Mesenchymal stem cell (in vitro differentiated cells and primary cell): ENCODE data around the gene TBC1D16.

Source experiments
- DNase-seq: peaks from one replicate; pipeline ENCODE4 v3.0.0-alpha.2; 2013
- H2AFZ ChIP-seq: one replicate; pipeline ENCODE4 v1.6.1; 2013; ENCODE audit warnings: low read depth, mild to moderate bottlenecking, control low read depth, inconsistent platforms, low read length, moderate library complexity
- H2AK5ac ChIP-seq: 2 replicates; pipeline ENCODE4 v1.6.1; 2013; ENCODE audit warnings: low read length, moderate library complexity, mild to moderate bottlenecking, inconsistent platforms; ENCODE audit not compliant: severe bottlenecking
- H2BK120ac ChIP-seq: one replicate; pipeline ENCODE4 v1.6.1; 2013; ENCODE audit warnings: low read depth, mild to moderate bottlenecking, inconsistent platforms, low read length, moderate library complexity
- H2BK12ac ChIP-seq, 2 experiments: one replicate each; pipeline ENCODE4 v1.6.1; 2013; ENCODE audit warnings: inconsistent platforms in 2 of 2, low read length in 2 of 2, mild to moderate bottlenecking in 2 of 2, moderate library complexity in 2 of 2, control low read depth in 1 of 2
- H2BK15ac ChIP-seq: one replicate; pipeline ENCODE4 v1.6.1; 2013; ENCODE audit warnings: mild to moderate bottlenecking, low read depth, inconsistent platforms; ENCODE audit not compliant: poor library complexity, severe bottlenecking
- H2BK5ac ChIP-seq: 2 replicates; pipeline ENCODE4 v1.6.1; 2013; ENCODE audit warnings: low read depth, mild to moderate bottlenecking, low read length, control low read depth, inconsistent platforms; ENCODE audit not compliant: poor library complexity, severe bottlenecking
- H3K14ac ChIP-seq, 2 experiments: one replicate each; pipeline ENCODE4 v1.6.1; 2013; ENCODE audit warnings: inconsistent platforms in 2 of 2, low read length in 2 of 2, control low read depth in 1 of 2, mild to moderate bottlenecking in 1 of 2, moderate library complexity in 1 of 2
- H3K18ac ChIP-seq, 2 experiments: one replicate each; pipeline ENCODE4 v1.6.1; 2013; ENCODE audit warnings: inconsistent platforms in 2 of 2, low read length in 2 of 2, control low read depth in 1 of 2, low read depth in 1 of 2, mild to moderate bottlenecking in 1 of 2
- H3K23ac ChIP-seq, 2 experiments: one replicate each; pipeline ENCODE4 v1.6.1; 2013; ENCODE audit warnings: inconsistent platforms in 2 of 2, low read length in 2 of 2, mild to moderate bottlenecking in 2 of 2, moderate library complexity in 2 of 2, control low read depth in 1 of 2
- H3K27ac ChIP-seq: 2 replicates; pipeline ENCODE4 v1.5.1; 2013; ENCODE audit warnings: mild to moderate bottlenecking, moderate library complexity, low read length, control low read depth, inconsistent platforms; ENCODE audit not compliant: poor library complexity, severe bottlenecking
- H3K27me3 ChIP-seq, 2 experiments: 2 replicates each; pipeline versions ENCODE4 v1.6.1 to v1.7.0; 2013; ENCODE audit warnings: low read length in 2 of 2, mild to moderate bottlenecking in 2 of 2, moderate library complexity in 2 of 2, control low read depth in 1 of 2, inconsistent platforms in 1 of 2; ENCODE audit not compliant: control insufficient read depth in 1 of 2, insufficient read depth in 1 of 2
- H3K36me3 ChIP-seq, 2 experiments: 2 replicates each; pipeline versions ENCODE4 v1.6.1 to v1.7.0; 2013; ENCODE audit warnings: low read length in 2 of 2, control low read depth in 1 of 2, inconsistent platforms in 1 of 2, low read depth in 1 of 2, mild to moderate bottlenecking in 1 of 2; ENCODE audit not compliant: insufficient read depth in 2 of 2, control insufficient read depth in 1 of 2
- H3K4ac ChIP-seq, 2 experiments: one replicate each; pipeline ENCODE4 v1.6.1; 2013; ENCODE audit warnings: inconsistent platforms in 2 of 2, low read length in 2 of 2, mild to moderate bottlenecking in 2 of 2, moderate library complexity in 2 of 2, control low read depth in 1 of 2, low read depth in 1 of 2
- H3K4me1 ChIP-seq: 2 replicates; pipeline ENCODE4 v1.6.1; 2013; ENCODE audit warnings: low read depth, low read length, control low read depth; ENCODE audit not compliant: control insufficient read depth, insufficient read depth
- H3K4me2 ChIP-seq: 2 replicates; pipeline ENCODE4 v1.6.1; 2013; ENCODE audit warnings: low read length, mild to moderate bottlenecking, inconsistent platforms; ENCODE audit not compliant: poor library complexity, severe bottlenecking
- H3K4me3 ChIP-seq, 2 experiments: 2 replicates each; pipeline versions ENCODE4 v1.5.1 to v1.7.0; 2013; ENCODE audit warnings: low read length in 2 of 2, mild to moderate bottlenecking in 2 of 2, control low read depth in 1 of 2, low read depth in 1 of 2; ENCODE audit not compliant: insufficient read depth in 1 of 2
- H3K79me1 ChIP-seq: replicated peaks from 2 replicates; pipeline ENCODE4 v1.6.1; 2013; ENCODE audit warnings: mild to moderate bottlenecking, control low read depth, low read length, inconsistent platforms; ENCODE audit not compliant: poor library complexity, severe bottlenecking
- H3K9ac ChIP-seq: 2 replicates; pipeline ENCODE4 v1.7.0; 2013; ENCODE audit warnings: mild to moderate bottlenecking, low read length, moderate library complexity
- H3K9me3 ChIP-seq: 2 replicates; pipeline ENCODE4 v1.7.0; 2013; ENCODE audit warnings: mild to moderate bottlenecking, low read length; ENCODE audit not compliant: control insufficient read depth
- H4K8ac ChIP-seq: one replicate; pipeline ENCODE4 v1.6.1; 2013; ENCODE audit warnings: inconsistent platforms, mild to moderate bottlenecking, low read length, moderate library complexity
- H4K91ac ChIP-seq: one replicate; pipeline ENCODE4 v1.6.1; 2013; ENCODE audit warnings: mild to moderate bottlenecking, low read length, inconsistent platforms
- WGBS: methylation state at CpG from one replicate; pipeline ENCODE4 v1.1.7; 2013; ENCODE audit warnings: mixed read lengths; 5-methylcytosine and 5-hydroxymethylcytosine counted together

TBC1D16 gene

GRCh38 chr17:80029258-80029974 is 6.3 kb downstream of the TBC1D16 start:
- Histone ChIP-seq H3K36me3 (peaks cover 3 to 20% of the 10 kb centered on the region in 2 experiments), H3K9me3 (no peaks in the 10 kb centered on the region), H4K91ac (no peak overlapping the region), H3K18ac (peak overlapping the region in 1 of 2 experiments; percentile 77), H2BK15ac (no peak overlapping the region), H3K14ac (no peak overlapping the region), H3K4ac (no peak overlapping the region), H3K4me1 (peaks cover 27% of the 10 kb centered on the region), H3K4me3 (peak overlapping the region in 1 of 2 experiments; percentile 63), H3K79me1 (peaks cover 55% of the 10 kb centered on the region), H3K23ac (peak overlapping the region in 1 of 2 experiments; percentile 42), H3K27me3 (no peaks in the 10 kb centered on the region), H2BK12ac (peak overlapping the region in 1 of 2 experiments; percentile 15), H3K4me2 (no peak overlapping the region), H2BK120ac (no peak overlapping the region), H2BK5ac (no peak overlapping the region), H2AK5ac (no peak overlapping the region), H4K8ac (peak overlapping the region; percentile 61), H2AFZ (no peak overlapping the region), H3K27ac (no peak overlapping the region), H3K9ac (peak overlapping the region; percentile 63)
- WGBS = 71% methylated on average over 7 of the region's 9 CpGs
- peak; percentile 83 for DNase-seq

GRCh38 chr17:80028030-80028429 is 7.6 kb downstream of the TBC1D16 start:
- no peak overlapping the region for H3K4ac ChIP-seq
- H3K18ac ChIP-seq = no peak overlapping the region
- no peak overlapping the region for H2AFZ ChIP-seq
- H3K4me3 ChIP-seq = peak overlapping the region in 1 of 2 experiments; percentile 63
- peak overlapping the region; percentile 63 for H3K9ac ChIP-seq
- peaks cover 65% of the 10 kb centered on the region for H3K79me1 ChIP-seq
- peaks cover 3 to 32% of the 10 kb centered on the region in 2 experiments for H3K36me3 ChIP-seq
- no peak for DNase-seq
- no peak overlapping the region for H4K8ac ChIP-seq
- H3K23ac ChIP-seq = no peak overlapping the region
- no peak overlapping the region for H3K14ac ChIP-seq
- no peak overlapping the region for H4K91ac ChIP-seq
- H2AK5ac ChIP-seq = no peak overlapping the region
- no peak overlapping the region for H3K4me2 ChIP-seq
- H3K27me3 ChIP-seq = no peaks in the 10 kb centered on the region
- peaks cover 28% of the 10 kb centered on the region for H3K4me1 ChIP-seq
- H2BK5ac ChIP-seq = no peak overlapping the region
- 97% methylated on average over 10 of the region's 10 CpGs for WGBS
- no peak overlapping the region for H2BK120ac ChIP-seq
- H2BK15ac ChIP-seq = no peak overlapping the region
- no peaks in the 10 kb centered on the region for H3K9me3 ChIP-seq
- H3K27ac ChIP-seq = no peak overlapping the region
- H2BK12ac ChIP-seq = no peak overlapping the region

GRCh38 chr17:80027043-80027435 is 8.6 kb downstream of the TBC1D16 start:
- Histone ChIP-seq H3K79me1 (peaks cover 62% of the 10 kb centered on the region), H3K4ac (no peak overlapping the region), H3K9ac (no peak overlapping the region), H2AFZ (no peak overlapping the region), H2BK120ac (no peak overlapping the region), H3K4me3 (no peak overlapping the region), H2BK12ac (no peak overlapping the region), H3K23ac (no peak overlapping the region), H3K4me1 (peaks cover 28% of the 10 kb centered on the region), H2BK15ac (no peak overlapping the region), H3K27ac (no peak overlapping the region), H3K27me3 (no peaks in the 10 kb centered on the region), H3K36me3 (peaks cover 3 to 34% of the 10 kb centered on the region in 2 experiments), H3K4me2 (no peak overlapping the region), H2BK5ac (no peak overlapping the region), H3K9me3 (no peaks in the 10 kb centered on the region), H4K91ac (no peak overlapping the region), H3K18ac (no peak overlapping the region), H3K14ac (no peak overlapping the region), H2AK5ac (no peak overlapping the region), H4K8ac (no peak overlapping the region)
- DNase-seq = no peak
- 97% methylated on average over 8 of the region's 8 CpGs for WGBS

- Histone ChIP-seq H2BK15ac (no peak overlapping the region), H3K23ac (no peak overlapping the region), H4K8ac (no peak overlapping the region), H3K9ac (peak overlapping the region; percentile 10), H3K9me3 (no peaks in the 10 kb centered on the region), H3K4ac (no peak overlapping the region), H2BK12ac (no peak overlapping the region), H3K36me3 (peaks cover 3 to 32% of the 10 kb centered on the region in 2 experiments), H4K91ac (no peak overlapping the region), H2AFZ (no peak overlapping the region), H3K18ac (no peak overlapping the region), H2BK5ac (no peak overlapping the region), H3K14ac (no peak overlapping the region), H3K4me2 (no peak overlapping the region), H3K79me1 (peaks cover 61% of the 10 kb centered on the region), H3K27ac (no peak overlapping the region), H3K4me3 (no peak overlapping the region), H2BK120ac (no peak overlapping the region), H2AK5ac (no peak overlapping the region), H3K27me3 (no peaks in the 10 kb centered on the region), H3K4me1 (peaks cover 30% of the 10 kb centered on the region)
- 90% methylated on average over 10 of the region's 10 CpGs for WGBS
- DNase-seq = no peak
Observed at GRCh38 chr17:80026359-80027042, 9.2 kb downstream of the TBC1D16 start.
